Hepatocyte (in vitro differentiated cells): ENCODE results near the gene SUPT7L. TPM values are rescaled to one million over a fixed set of nuclear protein-coding genes. Genes with fewer than 3 reads are reported as not detected.
"Not testable (repeated sequence)": the region's sequence is repeated elsewhere in the genome, so short reads cannot be mapped to it uniquely, and the experiment has no call there.

ENCODE experiments used
- DNase-seq: peaks from one replicate; pipeline ENCODE4 v3.0.0-alpha.2; 2016; ENCODE audit warnings: low spot score
- H2AFZ ChIP-seq: fragments of 200-600 bp; sonication (generic); 2 replicates; pipeline ENCODE4 v1.6.0; 2016; ENCODE audit warnings: antibody characterized with exemption, mild to moderate bottlenecking
- H3K27ac ChIP-seq: fragments of 200-600 bp; sonication (generic); 2 replicates; pipeline ENCODE4 v1.5.1; 2016; ENCODE audit warnings: mild to moderate bottlenecking
- H3K27me3 ChIP-seq: fragments of 200-600 bp; sonication (generic); 2 replicates; pipeline ENCODE4 v1.6.1; 2016
- H3K36me3 ChIP-seq: fragments of 200-600 bp; sonication (generic); replicated peaks from 2 replicates; pipeline ENCODE4 v1.5.1; 2016; ENCODE audit warnings: low read depth; ENCODE audit not compliant: insufficient read depth
- H3K4me1 ChIP-seq: fragments of 200-600 bp; sonication (generic); 2 replicates; pipeline ENCODE4 v1.5.1; 2016; ENCODE audit warnings: mild to moderate bottlenecking, moderate library complexity; ENCODE audit not compliant: insufficient read depth
- H3K4me2 ChIP-seq: fragments of 200-600 bp; sonication (generic); 2 replicates; pipeline ENCODE4 v1.6.0; 2016
- H3K4me3 ChIP-seq: fragments of 200-600 bp; sonication (generic); 2 replicates; pipeline ENCODE4 v1.5.1; 2016; ENCODE audit warnings: mild to moderate bottlenecking
- H3K79me2 ChIP-seq: fragments of 200-600 bp; sonication (generic); 2 replicates; pipeline ENCODE4 v1.6.0; 2017; ENCODE audit warnings: mild to moderate bottlenecking
- H3K9me2 ChIP-seq: fragments of 200-600 bp; sonication (generic); replicated peaks from 2 replicates; pipeline ENCODE4 v1.6.0; 2017; ENCODE audit warnings: mild to moderate bottlenecking; ENCODE audit not compliant: insufficient read depth
- H3K9me3 ChIP-seq: fragments of 200-600 bp; sonication (generic); 2 replicates; pipeline ENCODE4 v1.5.1; 2016; ENCODE audit warnings: low read depth, mild to moderate bottlenecking
- H4K20me1 ChIP-seq: fragments of 200-600 bp; sonication (generic); 2 replicates; pipeline ENCODE4 v1.6.0; 2016; ENCODE audit warnings: mild to moderate bottlenecking; ENCODE audit not compliant: insufficient read depth, poor library complexity, severe bottlenecking
- EZH2 ChIP-seq: fragments of 200-600 bp; sonication (generic); IDR thresholded peaks from 2 replicates; pipeline ENCODE4 v1.6.1; 2016; ENCODE audit warnings: antibody characterized with exemption, mild to moderate bottlenecking, borderline replicate concordance
- EZH2phosphoT487 ChIP-seq: fragments of 200-600 bp; sonication (generic); IDR thresholded peaks from one replicate; pipeline ENCODE4 v1.6.1; 2018; ENCODE audit warnings: antibody characterized with exemption, mild to moderate bottlenecking, low read depth, moderate library complexity; ENCODE audit not compliant: unreplicated experiment, severe bottlenecking
- whole genome bisulfite sequencing: methylation state at CpG from one replicate; pipeline ENCODE4 v1.1.6; 2016; ENCODE audit warnings: low lambda C conversion rate; ENCODE audit errors: missing lambda C conversion rate; 5-methylcytosine and 5-hydroxymethylcytosine counted together
- polyA plus RNA-seq: library from polyadenylated mRNA; unstranded; fragments of >200 nt; fragmentation: Nextera tagmentation; extraction: Ambion mirVana; gene quantifications from 2 replicates; pipeline ENCODE4 v1.2.1, GENCODE V29; 2016
- total RNA-seq: library from RNA; depleted of rRNA; stranded (reverse); fragments of >200 nt; gene quantifications from 2 replicates; pipeline ENCODE4 v1.2.3, GENCODE V29; 2014
- TF ChIP-seq, protein P1 (sequence below): fragments of 200-600 bp; sonication (generic); IDR thresholded peaks from 2 replicates; pipeline ENCODE4 v1.5.1; 2016; ENCODE audit warnings: antibody characterized with exemption, mild to moderate bottlenecking; ENCODE audit not compliant: poor library complexity

The SUPT7L gene
- total and polyA plus RNA-seq, 2 experiments from 2014 or later: 27.3 to 43.3 TPM

DNA sequence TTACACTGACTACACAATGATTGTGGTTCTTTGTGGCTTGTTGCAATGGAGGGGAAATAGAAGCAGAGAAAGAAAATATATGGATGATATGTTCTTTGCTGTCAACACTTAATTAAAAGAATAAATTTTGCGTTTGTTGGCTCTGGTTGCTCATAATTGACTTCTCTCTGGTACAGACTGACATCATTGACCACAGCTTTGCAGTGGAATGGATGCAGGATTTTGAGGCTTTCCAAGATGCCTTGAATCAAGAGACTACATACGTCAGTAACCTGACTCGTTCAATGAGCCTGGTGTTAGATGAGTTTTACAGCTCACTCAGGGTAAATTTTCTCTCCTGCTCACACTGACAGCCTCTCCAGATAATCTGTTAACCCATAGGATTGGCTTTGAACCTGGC lies 24.7 kb downstream of the SUPT7L start:
- 89% methylated on average over 3 of the region's 3 CpGs for whole genome bisulfite sequencing
- Histone ChIP-seq H2AFZ (no peak overlapping the region), H3K9me3 (no peaks in the 10 kb centered on the region), H3K4me2 (no peak overlapping the region), H4K20me1 (no peaks in the 10 kb centered on the region), H3K79me2 (no peaks in the 10 kb centered on the region), H3K27me3 (no peaks in the 10 kb centered on the region), H3K4me1 (no peaks in the 10 kb centered on the region), H3K36me3 (no peaks in the 10 kb centered on the region), H3K4me3 (no peak overlapping the region), H3K9me2 (no peaks in the 10 kb centered on the region), H3K27ac (no peak overlapping the region)
- DNase-seq: no peak
- TF ChIP-seq, protein P1, sequence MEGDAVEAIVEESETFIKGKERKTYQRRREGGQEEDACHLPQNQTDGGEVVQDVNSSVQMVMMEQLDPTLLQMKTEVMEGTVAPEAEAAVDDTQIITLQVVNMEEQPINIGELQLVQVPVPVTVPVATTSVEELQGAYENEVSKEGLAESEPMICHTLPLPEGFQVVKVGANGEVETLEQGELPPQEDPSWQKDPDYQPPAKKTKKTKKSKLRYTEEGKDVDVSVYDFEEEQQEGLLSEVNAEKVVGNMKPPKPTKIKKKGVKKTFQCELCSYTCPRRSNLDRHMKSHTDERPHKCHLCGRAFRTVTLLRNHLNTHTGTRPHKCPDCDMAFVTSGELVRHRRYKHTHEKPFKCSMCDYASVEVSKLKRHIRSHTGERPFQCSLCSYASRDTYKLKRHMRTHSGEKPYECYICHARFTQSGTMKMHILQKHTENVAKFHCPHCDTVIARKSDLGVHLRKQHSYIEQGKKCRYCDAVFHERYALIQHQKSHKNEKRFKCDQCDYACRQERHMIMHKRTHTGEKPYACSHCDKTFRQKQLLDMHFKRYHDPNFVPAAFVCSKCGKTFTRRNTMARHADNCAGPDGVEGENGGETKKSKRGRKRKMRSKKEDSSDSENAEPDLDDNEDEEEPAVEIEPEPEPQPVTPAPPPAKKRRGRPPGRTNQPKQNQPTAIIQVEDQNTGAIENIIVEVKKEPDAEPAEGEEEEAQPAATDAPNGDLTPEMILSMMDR: no peak
- no peak for TF ChIP-seq EZH2
- no peak for TF ChIP-seq EZH2phosphoT487

DNA sequence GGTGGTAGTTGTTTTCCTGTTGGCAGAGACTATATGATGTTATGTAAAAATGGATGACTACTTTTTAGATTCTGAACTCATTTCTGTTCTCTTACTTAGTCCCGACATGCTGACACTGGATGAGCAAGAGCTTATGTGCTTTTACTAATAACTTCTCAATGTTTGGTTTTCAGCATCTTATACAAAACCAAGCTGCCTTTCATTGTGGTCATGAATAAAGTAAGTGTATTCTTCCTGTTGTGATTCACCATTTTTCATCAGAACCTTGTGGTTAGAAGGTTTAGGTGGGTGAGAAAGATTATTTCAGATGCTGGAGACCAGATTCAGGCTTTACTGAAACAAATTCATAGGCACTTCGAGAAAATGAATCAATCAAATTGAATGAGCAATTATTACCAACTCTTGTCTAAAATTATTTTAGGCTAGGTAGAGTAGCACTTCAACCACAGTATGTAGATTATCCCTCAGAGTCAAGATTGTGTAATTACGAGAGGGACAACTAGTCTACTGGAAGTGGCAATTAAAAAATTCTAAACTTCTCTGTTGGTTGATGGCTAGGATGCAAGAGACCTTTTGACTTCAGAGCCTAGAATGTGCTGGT lies 25.3 kb downstream of the SUPT7L start:
- H3K4me2 ChIP-seq: no peak overlapping the region
- no peak overlapping the region for H3K4me3 ChIP-seq
- 91% methylated on average over 3 of the region's 3 CpGs for WGBS
- no peak overlapping the region for H2AFZ ChIP-seq
- H3K36me3 ChIP-seq: no peaks in the 10 kb centered on the region
- no peak for DNase-seq
- no peaks in the 10 kb centered on the region for H3K9me2 ChIP-seq
- no peaks in the 10 kb centered on the region for H3K27me3 ChIP-seq
- H3K4me1 ChIP-seq: no peaks in the 10 kb centered on the region
- TF ChIP-seq, protein P1: no peak
- TF ChIP-seq EZH2 (no peak), EZH2phosphoT487 (no peak)
- H4K20me1 ChIP-seq: no peaks in the 10 kb centered on the region
- H3K9me3 ChIP-seq: no peaks in the 10 kb centered on the region
- H3K79me2 ChIP-seq: no peaks in the 10 kb centered on the region
- no peak overlapping the region for H3K27ac ChIP-seq

DNA sequence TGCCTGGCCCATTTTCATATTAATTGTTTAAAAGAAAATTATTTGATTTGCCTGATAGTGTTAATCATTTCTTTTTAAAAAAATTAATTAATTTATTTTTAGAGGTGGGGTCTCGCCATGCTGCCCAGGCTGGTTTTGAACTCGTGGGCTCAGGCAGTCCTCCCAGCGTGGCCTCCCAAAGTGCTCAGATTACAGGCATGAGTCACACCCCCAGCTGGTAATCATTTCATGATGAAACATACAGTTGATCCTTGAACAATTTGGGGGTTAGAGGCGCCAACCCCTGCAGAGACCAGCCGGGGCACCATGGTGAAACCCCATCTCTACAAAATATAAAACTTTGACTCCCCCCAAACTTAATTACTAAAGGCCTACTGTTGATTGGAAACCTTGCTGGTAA lies 26.6 kb downstream of the SUPT7L start:
- Histone ChIP-seq H3K4me1 (no peaks in the 10 kb centered on the region), H3K27me3 (no peaks in the 10 kb centered on the region), H2AFZ (no peak overlapping the region), H3K9me3 (no peaks in the 10 kb centered on the region), H4K20me1 (no peaks in the 10 kb centered on the region), H3K27ac (no peak overlapping the region), H3K79me2 (no peaks in the 10 kb centered on the region), H3K36me3 (no peaks in the 10 kb centered on the region), H3K4me2 (no peak overlapping the region), H3K4me3 (no peak overlapping the region), H3K9me2 (no peaks in the 10 kb centered on the region)
- 91% methylated on average over 5 of the region's 5 CpGs for WGBS
- TF ChIP-seq, protein P1: no peak
- no peak for TF ChIP-seq EZH2phosphoT487
- TF ChIP-seq EZH2: no peak
- DNase-seq: no peak

DNA sequence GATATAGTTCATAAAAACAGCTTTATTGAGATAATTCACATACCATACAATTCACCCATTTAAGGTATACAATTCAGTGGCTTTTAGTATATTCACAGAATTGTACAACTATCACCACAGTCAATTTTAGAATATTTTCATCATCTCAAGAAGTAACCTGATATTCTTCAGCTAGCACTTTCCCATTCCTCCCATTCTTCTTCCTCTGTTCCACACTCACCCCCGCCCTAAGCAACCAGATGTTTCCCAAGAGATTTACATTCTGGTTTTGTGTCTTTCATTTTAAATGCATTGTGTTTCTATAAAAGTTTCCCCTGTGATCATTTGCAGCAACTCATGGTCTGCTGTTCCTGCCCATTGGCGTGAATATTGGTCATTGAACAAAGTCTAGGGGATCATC lies 29.1 kb downstream of the SUPT7L start:
- H3K27me3 ChIP-seq: no peaks in the 10 kb centered on the region
- H3K4me3 ChIP-seq: no peak overlapping the region
- TF ChIP-seq EZH2 (no peak), EZH2phosphoT487 (no peak)
- TF ChIP-seq, protein P1: no peak

DNA sequence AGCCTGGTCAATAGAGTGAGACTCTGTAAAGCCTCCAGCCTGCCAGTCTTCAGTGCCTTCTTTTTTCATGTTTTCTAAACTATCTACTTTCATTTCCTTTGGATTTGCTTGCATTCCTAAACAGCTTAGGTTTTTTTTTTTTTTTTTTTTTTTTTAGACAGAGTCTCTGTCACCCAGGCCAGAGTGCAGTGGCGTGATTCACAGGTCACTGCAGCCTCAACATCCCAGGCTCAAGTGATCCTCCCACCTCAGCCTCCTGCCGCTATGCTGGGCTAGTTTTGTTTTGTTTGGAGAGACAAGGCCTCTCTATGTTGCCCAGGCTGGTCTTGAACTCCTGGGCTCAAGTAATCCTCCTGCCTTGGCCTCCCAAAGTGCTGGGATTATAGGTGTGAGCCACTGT lies 33.2 kb downstream of the SUPT7L start:
- Histone ChIP-seq H3K4me2 (peak overlapping the region; percentile 82), H3K79me2 (peaks cover 13% of the 10 kb centered on the region), H3K4me1 (peaks cover 14% of the 10 kb centered on the region)
- not testable (repeated sequence) for H3K9me2 ChIP-seq, H3K27me3 ChIP-seq, H3K27ac ChIP-seq, H3K9me3 ChIP-seq, H2AFZ ChIP-seq, H3K4me3 ChIP-seq, H3K36me3 ChIP-seq, DNase-seq, H4K20me1 ChIP-seq
- 100% methylated on average over 2 of the region's 2 CpGs for WGBS

More for the DNA sequence above, 29.1 kb downstream of the SUPT7L start:
- Histone ChIP-seq H3K9me2 (no peaks in the 10 kb centered on the region), H3K9me3 (no peaks in the 10 kb centered on the region), H4K20me1 (no peaks in the 10 kb centered on the region), H3K79me2 (peaks cover 11% of the 10 kb centered on the region), H3K4me1 (peaks cover 6% of the 10 kb centered on the region), H3K4me2 (no peak overlapping the region), H2AFZ (no peak overlapping the region), H3K36me3 (no peaks in the 10 kb centered on the region), H3K27ac (no peak overlapping the region)
- DNase-seq: no peak
- 98% methylated on average over 2 of the region's 2 CpGs for WGBS
